ENCODE data around the gene REV1.
"Not testable (repeated sequence)": the region's sequence is repeated elsewhere in the genome, so short reads cannot be mapped to it uniquely, and the experiment has no call there.

Gene REV1

GRCh38 chr2:99399795-99400194, 90.0 kb downstream of the REV1 start:
- no peak for DNase-seq

- DNase-seq: no peak
These were observed 90.8 kb downstream of the REV1 start for GRCh38 chr2:99399063-99399462.

- no peak for DNase-seq
These were observed 91.5 kb downstream of the REV1 start for GRCh38 chr2:99398303-99398702.

GRCh38 chr2:99397266-99397920, 92.4 kb downstream of the REV1 start:
- DNase-seq: no peak

GRCh38 chr2:99395589-99396130, 94.2 kb downstream of the REV1 start:
- DNase-seq: no peak

- no peak for DNase-seq
These were observed 99.9 kb downstream of the REV1 start for GRCh38 chr2:99389946-99390345.

- DNase-seq: no peak
These were observed 100.4 kb downstream of the REV1 start for GRCh38 chr2:99389371-99389770.

- no peak for DNase-seq
These were observed 100.9 kb downstream of the REV1 start for GRCh38 chr2:99388892-99389291.

GRCh38 chr2:99386011-99386410, 103.8 kb downstream of the REV1 start:
- DNase-seq: no peak

- DNase-seq: no peak
These were observed 107.7 kb downstream of the REV1 start for GRCh38 chr2:99382143-99382542.

- DNase-seq: no peak
These were observed 109.3 kb downstream of the REV1 start for GRCh38 chr2:99380376-99381010.

GRCh38 chr2:99377879-99378278, 111.9 kb downstream of the REV1 start:
- DNase-seq: no peak

GRCh38 chr2:99376254-99376864, 113.5 kb downstream of the REV1 start:
- no peak for DNase-seq

- no peak for DNase-seq
These were observed 115.1 kb downstream of the REV1 start for GRCh38 chr2:99374747-99375146.

GRCh38 chr2:99373144-99373543, 116.7 kb downstream of the REV1 start:
- no peak for DNase-seq

GRCh38 chr2:99368854-99369253, 121.0 kb downstream of the REV1 start:
- not testable (repeated sequence) for DNase-seq

- no peak for DNase-seq
These were observed 124.2 kb downstream of the REV1 start for GRCh38 chr2:99365661-99366060.

GRCh38 chr2:99356853-99357252, 133.0 kb downstream of the REV1 start:
- DNase-seq: no peak

GRCh38 chr2:99354825-99355224, 135.0 kb downstream of the REV1 start:
- not testable (repeated sequence) for DNase-seq

GRCh38 chr2:99354070-99354469, 135.7 kb downstream of the REV1 start:
- no peak for DNase-seq
